Hepatocyte (in vitro differentiated cells): ENCODE measurements around the gene ENO2.

Source experiments
- EZH2phosphoT487 ChIP-seq: fragments of 200-600 bp; sonication (generic); IDR thresholded peaks from one replicate; pipeline ENCODE4 v1.6.1; 2018; ENCODE audit warnings: antibody characterized with exemption, mild to moderate bottlenecking, low read depth, moderate library complexity; ENCODE audit not compliant: unreplicated experiment, severe bottlenecking
- TF ChIP-seq, protein P1 (sequence below): fragments of 200-600 bp; sonication (generic); IDR thresholded peaks from 2 replicates; pipeline ENCODE4 v1.5.1; 2016; ENCODE audit warnings: antibody characterized with exemption, mild to moderate bottlenecking; ENCODE audit not compliant: poor library complexity

- TF ChIP-seq, protein P1, sequence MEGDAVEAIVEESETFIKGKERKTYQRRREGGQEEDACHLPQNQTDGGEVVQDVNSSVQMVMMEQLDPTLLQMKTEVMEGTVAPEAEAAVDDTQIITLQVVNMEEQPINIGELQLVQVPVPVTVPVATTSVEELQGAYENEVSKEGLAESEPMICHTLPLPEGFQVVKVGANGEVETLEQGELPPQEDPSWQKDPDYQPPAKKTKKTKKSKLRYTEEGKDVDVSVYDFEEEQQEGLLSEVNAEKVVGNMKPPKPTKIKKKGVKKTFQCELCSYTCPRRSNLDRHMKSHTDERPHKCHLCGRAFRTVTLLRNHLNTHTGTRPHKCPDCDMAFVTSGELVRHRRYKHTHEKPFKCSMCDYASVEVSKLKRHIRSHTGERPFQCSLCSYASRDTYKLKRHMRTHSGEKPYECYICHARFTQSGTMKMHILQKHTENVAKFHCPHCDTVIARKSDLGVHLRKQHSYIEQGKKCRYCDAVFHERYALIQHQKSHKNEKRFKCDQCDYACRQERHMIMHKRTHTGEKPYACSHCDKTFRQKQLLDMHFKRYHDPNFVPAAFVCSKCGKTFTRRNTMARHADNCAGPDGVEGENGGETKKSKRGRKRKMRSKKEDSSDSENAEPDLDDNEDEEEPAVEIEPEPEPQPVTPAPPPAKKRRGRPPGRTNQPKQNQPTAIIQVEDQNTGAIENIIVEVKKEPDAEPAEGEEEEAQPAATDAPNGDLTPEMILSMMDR: no peak
- no peak for TF ChIP-seq EZH2phosphoT487
Observed at GRCh38 chr12:6873094-6874014, 41.0 kb upstream of the ENO2 start, which contains the start of gene SPSB2.
